ENCODE measurements around the gene PCBP2.

PCBP2 gene

DNA sequence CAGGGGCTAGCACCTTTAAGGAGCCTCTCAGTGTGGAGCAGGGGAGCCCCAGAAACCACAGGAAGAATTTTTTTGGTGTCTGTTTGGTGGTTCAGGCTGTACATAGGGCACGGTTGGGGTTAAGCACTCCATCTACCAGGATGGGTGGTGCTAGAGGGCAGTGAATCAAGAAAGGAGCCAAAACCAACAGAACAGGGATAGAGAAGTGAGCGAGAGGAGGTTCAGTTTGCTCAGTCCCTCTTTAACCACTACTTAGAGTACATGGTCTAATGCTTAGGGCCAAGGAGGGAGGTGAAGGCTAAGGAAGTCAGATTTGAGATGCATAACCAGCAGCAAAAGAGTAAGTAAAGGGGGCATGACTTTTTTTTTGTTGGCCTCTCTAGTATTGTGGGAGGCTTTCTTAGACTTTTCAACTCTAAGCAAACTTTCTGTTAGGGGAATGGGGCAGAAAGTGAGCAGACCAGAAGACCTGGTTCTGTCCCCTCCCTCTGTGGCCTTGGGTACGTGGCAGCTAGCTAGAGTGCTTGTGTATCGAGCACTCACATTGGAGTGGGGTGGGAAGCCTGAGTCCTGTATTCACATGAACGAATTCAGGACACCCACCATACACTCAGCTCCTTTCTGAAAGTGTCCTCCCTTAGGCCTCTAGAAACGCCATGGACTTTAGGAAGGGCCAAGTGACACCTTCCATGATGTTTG, 62.0 kb downstream of the PCBP2 start:
- DNase-seq = no peak

DNA sequence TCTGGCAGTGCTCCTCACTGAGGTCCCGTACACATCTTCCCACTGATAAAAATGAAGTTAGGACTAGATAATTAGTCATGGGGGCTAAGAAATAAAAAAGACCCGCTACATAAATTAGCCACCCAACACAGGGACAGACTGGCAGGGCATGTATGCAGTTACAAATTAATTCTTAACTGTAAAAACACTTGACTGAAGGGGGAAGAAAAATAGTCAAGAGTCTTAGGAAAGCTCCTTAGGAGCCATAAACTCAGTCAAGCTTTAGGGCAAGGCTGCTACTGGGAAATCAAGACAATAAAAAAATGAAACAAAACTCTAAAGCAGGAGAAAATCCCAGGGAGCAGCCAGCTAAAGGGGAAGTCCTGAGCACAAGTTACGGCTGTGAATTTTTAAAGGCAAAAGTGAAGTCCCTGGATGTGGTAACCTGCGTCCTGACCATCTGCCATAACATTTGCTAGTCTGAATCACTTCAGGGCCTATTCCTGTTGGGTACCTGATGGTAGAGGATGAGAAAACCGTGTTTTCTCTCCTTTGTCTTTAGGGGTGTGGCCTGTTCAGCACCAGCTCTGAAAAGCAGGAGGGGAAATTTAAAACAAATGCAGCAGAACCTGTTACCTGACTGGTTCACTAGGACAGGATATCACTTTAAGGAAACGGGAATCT, 62.9 kb downstream of the PCBP2 start:
- DNase-seq = no peak

DNA sequence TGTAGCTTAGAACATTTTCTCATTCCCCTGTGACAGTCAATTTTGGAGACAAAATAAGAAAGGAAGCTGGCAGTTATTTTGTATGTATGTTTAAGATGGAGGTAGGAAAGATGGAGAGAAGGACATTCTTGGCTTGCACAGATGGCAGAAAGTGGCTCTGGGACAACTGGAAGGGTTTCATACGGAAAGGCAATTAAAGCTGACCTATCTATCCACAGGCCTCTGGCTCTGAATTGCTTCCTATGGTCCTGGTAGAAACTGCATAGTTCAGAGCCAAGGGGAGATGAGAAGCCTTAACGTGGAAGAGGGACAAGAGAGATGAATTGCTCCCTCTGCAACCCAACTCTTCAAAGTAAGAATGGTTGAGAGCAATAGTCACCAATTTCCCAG, 63.4 kb downstream of the PCBP2 start:
- no peak for DNase-seq

- DNase-seq = no peak
These were observed 65.0 kb downstream of the PCBP2 start for GRCh38 chr12:53516758-53517455.

DNA sequence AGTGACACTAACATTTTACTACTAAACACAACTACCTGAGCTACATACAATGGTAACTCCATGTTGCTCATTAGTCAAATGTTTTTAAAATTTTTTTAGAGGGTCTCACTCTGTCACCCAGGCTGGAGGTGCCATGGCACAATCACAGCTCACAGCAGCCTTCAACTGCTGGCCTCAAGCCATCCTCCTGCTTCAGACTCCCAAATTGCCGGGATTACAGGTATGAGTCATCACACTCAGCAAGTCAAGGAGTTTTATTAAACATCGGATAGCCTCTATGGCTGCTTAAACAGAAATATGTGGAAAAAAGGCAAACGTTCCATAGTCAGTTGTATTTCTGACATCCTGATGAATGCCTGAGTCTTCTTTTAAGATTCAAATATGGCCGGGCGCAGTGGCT, 66.5 kb downstream of the PCBP2 start:
- DNase-seq = no peak

GRCh38 chr12:53523131-53523530, 71.2 kb downstream of the PCBP2 start:
- DNase-seq = no peak

DNA sequence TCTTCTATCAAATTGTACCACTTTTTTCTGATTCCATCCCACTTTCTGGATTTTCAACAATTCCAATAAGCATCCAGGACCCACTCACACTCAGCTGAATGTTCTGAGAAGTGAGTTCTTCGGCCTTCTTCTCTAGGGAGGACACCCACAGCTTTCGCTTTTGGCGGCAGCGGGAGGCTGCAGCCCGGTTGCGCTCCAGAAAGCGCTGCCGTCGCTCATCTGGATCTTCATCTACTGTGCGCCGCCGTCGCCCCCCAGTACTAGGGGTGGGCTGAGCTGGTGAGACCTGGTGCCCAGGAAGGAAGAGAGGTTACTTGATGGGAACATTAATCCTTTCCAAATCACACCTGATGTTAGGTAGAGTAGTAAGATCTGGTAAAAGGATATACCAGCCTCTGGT, 72.6 kb downstream of the PCBP2 start:
- no peak for DNase-seq

- DNase-seq = no peak
These were observed 78.2 kb downstream of the PCBP2 start for GRCh38 chr12:53530061-53530460.

All from NCI-H2081 (cell line).